ENCODE results near the gene STUB1. TPM values are rescaled to one million over a fixed set of nuclear protein-coding genes. Genes with fewer than 3 reads are reported as not detected.

STUB1 gene
- total RNA-seq, 3 donors from 2014 or later = 127 to 184 (median 175) TPM

- H3K4me1 ChIP-seq = peaks cover 12 to 30% of the 10 kb centered on the region in 2 donors
- intact Hi-C loops (cut with DNase I; ENCODE audit: low total_unique reads) = no loop called here
- DNase-seq (ENCODE audit: low spot score in 2 of 2) = no peak
- H3K4me3 ChIP-seq = no peak overlapping the region
- no peaks in the 10 kb centered on the region for H3K27me3 ChIP-seq
- no peaks in the 10 kb centered on the region for H3K36me3 ChIP-seq
- no peaks in the 10 kb centered on the region for H3K9me3 ChIP-seq
- no peak for TF ChIP-seq POLR2A (IDR thresholded peaks at IDR 0.05)
- TF ChIP-seq POLR2AphosphoS5 (IDR thresholded peaks at IDR 0.05) = no peak
- no peak for TF ChIP-seq CTCF (IDR thresholded peaks at IDR 0.05)
- H3K27ac ChIP-seq = no peak overlapping the region
Measured at GRCh38 chr16:724188-725040, 44.2 kb downstream of the STUB1 start.

DNA sequence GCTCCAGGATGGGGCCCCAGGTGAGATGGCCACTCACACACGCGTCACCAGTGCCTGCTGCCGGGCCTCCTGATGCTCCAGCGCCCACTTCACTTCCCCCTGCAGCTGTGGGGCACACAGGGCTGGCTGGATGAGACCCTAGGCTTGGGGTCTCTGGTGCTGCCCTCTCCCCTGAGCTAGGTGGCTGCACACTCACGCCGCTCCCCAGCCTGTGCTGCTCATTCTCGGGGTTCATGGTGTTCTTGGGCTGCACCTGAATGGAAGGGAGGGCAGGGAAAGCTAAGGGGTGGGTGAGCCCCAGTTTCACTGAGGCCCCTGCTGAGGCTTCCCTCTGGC is 44.8 kb downstream of the STUB1 start:
- H3K27ac ChIP-seq = no peak overlapping the region
- no peaks in the 10 kb centered on the region for H3K27me3 ChIP-seq
- no peak overlapping the region for H3K4me3 ChIP-seq

GRCh38 chr16:725463-726187 is 45.4 kb downstream of the STUB1 start:
- TF ChIP-seq CTCF (IDR thresholded peaks at IDR 0.05) (no peak), POLR2AphosphoS5 (IDR thresholded peaks at IDR 0.05) (no peak), POLR2A (IDR thresholded peaks at IDR 0.05) (no peak)
- H3K27me3 ChIP-seq = no peaks in the 10 kb centered on the region
- H3K9me3 ChIP-seq = no peaks in the 10 kb centered on the region
- intact Hi-C loops (cut with DNase I; ENCODE audit: low total_unique reads) = no loop called here
- DNase-seq (ENCODE audit: low spot score in 2 of 2) = no peak
- H3K4me1 ChIP-seq = peaks cover 7 to 22% of the 10 kb centered on the region in 2 donors
- no peak overlapping the region for H3K4me3 ChIP-seq
- H3K36me3 ChIP-seq = no peaks in the 10 kb centered on the region
- no peak overlapping the region for H3K27ac ChIP-seq

More for the DNA sequence above, 44.8 kb downstream of the STUB1 start:
- H3K4me1 ChIP-seq = peaks cover 9 to 27% of the 10 kb centered on the region in 2 donors
- no peaks in the 10 kb centered on the region for H3K36me3 ChIP-seq
- intact Hi-C loops (cut with DNase I; ENCODE audit: low total_unique reads) = no loop called here
- no peak for DNase-seq (ENCODE audit: low spot score in 2 of 2)
- H3K9me3 ChIP-seq = no peaks in the 10 kb centered on the region
- TF ChIP-seq CTCF (IDR thresholded peaks at IDR 0.05) (no peak), POLR2A (IDR thresholded peaks at IDR 0.05) (no peak), POLR2AphosphoS5 (IDR thresholded peaks at IDR 0.05) (no peak)

DNA sequence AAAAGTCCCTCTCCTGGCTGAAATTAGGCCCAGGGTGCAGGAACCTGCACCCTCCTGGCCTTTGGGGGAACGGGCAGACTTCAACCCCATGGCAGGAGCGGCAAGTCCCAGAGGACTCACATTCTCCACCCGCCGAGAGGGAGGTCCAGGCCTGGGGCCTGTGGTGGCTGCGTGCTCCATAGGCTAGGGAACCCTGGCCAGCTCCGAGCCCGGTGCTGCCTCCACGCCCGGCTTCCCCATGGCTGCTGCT is 45.9 kb downstream of the STUB1 start:
- H3K9me3 ChIP-seq = no peaks in the 10 kb centered on the region
- no peak for DNase-seq (ENCODE audit: low spot score in 2 of 2)
- peaks cover 7 to 22% of the 10 kb centered on the region in 2 donors for H3K4me1 ChIP-seq
- H3K27ac ChIP-seq = no peak overlapping the region
- intact Hi-C loops (cut with DNase I; ENCODE audit: low total_unique reads) = no loop called here
- H3K36me3 ChIP-seq = no peaks in the 10 kb centered on the region
- peak overlapping the region in 1 of 3 donors; percentile 77 for H3K4me3 ChIP-seq
- no peak for TF ChIP-seq POLR2AphosphoS5 (IDR thresholded peaks at IDR 0.05)
- TF ChIP-seq CTCF (IDR thresholded peaks at IDR 0.05) = no peak
- TF ChIP-seq POLR2A (IDR thresholded peaks at IDR 0.05) = no peak
- H3K27me3 ChIP-seq = no peaks in the 10 kb centered on the region
